HG02763 (cell line): ENCODE data around the gene ATG10.
A peak's percentile ranks its signal among the peaks of the same experiment; 100 is the strongest.

Experiments used
- ATAC-seq: cut with Tn5 transposase; IDR thresholded peaks from one replicate; pipeline ENCODE4 v1.9.1; 2021; ENCODE audit warnings: mild to moderate bottlenecking, moderate library complexity; ENCODE audit not compliant: unreplicated experiment

The ATG10 gene

GRCh38 chr5:82164176-82164976 is 192.6 kb downstream of the ATG10 start:
- ATAC-seq, result no peak

GRCh38 chr5:82164977-82165713 is 193.3 kb downstream of the ATG10 start:
- ATAC-seq, result no peak

GRCh38 chr5:82165740-82166530 is 194.1 kb downstream of the ATG10 start:
- peak; percentile 86 for ATAC-seq

GRCh38 chr5:82167372-82167935 is 195.6 kb downstream of the ATG10 start:
- ATAC-seq, result no peak

GRCh38 chr5:82168294-82168693 is 196.5 kb downstream of the ATG10 start:
- ATAC-seq, result no peak

- ATAC-seq, result no peak
Measured at GRCh38 chr5:82169892-82170291, 198.1 kb downstream of the ATG10 start.

- peak; percentile 99 for ATAC-seq
Measured at GRCh38 chr5:82174128-82174918, 202.5 kb downstream of the ATG10 start.

GRCh38 chr5:82174919-82175219 is 203.0 kb downstream of the ATG10 start:
- ATAC-seq, result no peak

GRCh38 chr5:82176115-82176814 is 204.4 kb downstream of the ATG10 start:
- no peak for ATAC-seq

GRCh38 chr5:82178378-82178777 is 206.6 kb downstream of the ATG10 start:
- no peak for ATAC-seq

GRCh38 chr5:82182662-82183061 is 210.8 kb downstream of the ATG10 start:
- ATAC-seq, result no peak

GRCh38 chr5:82183828-82184227 is 212.0 kb downstream of the ATG10 start:
- ATAC-seq, result no peak

- ATAC-seq, result no peak
Measured at GRCh38 chr5:82185851-82186250, 214.0 kb downstream of the ATG10 start.

- no peak for ATAC-seq
Measured at GRCh38 chr5:82197550-82197949, 225.7 kb downstream of the ATG10 start.

- no peak for ATAC-seq
Measured at GRCh38 chr5:82204567-82204966, 232.7 kb downstream of the ATG10 start.

GRCh38 chr5:82205005-82205404 is 233.2 kb downstream of the ATG10 start:
- ATAC-seq, result no peak

- no peak for ATAC-seq
Measured at GRCh38 chr5:82208371-82208770, 236.5 kb downstream of the ATG10 start.

GRCh38 chr5:82211855-82212572 is 240.2 kb downstream of the ATG10 start:
- ATAC-seq, result no peak

- ATAC-seq, result no peak
Measured at GRCh38 chr5:82217917-82218316, 246.1 kb downstream of the ATG10 start.
